ENCODE data around the gene ANKRD55. TPM values are rescaled to one million over a fixed set of nuclear protein-coding genes. Genes with fewer than 3 reads are reported as not detected.
"Not testable (repeated sequence)": the region's sequence is repeated elsewhere in the genome, so short reads cannot be mapped to it uniquely, and the experiment has no call there.

Gene ANKRD55
- total RNA-seq, 1 experiment from 2014 or later: 0.27 TPM

- H3K27me3 Mint-ChIP-seq (ENCODE audit: insufficient read depth, unreplicated experiment): no peaks in the 10 kb centered on the region
- no peaks in the 10 kb centered on the region for H3K27me3 ChIP-seq (replicated peaks; ENCODE audit: control insufficient read depth, insufficient read depth, low read length)
- CTCF ChIA-PET: no interaction called here
- intact Hi-C loops (cut with micrococcal nuclease; ENCODE audit: unreplicated experiment): loop anchor here (5.0 kb wide), 1 partner anchor 117 kb away; no protein-coding TSS in a partner anchor
- H3K36me3 ChIP-seq (ENCODE audit: control insufficient read depth, insufficient read depth, low read length): no peaks in the 10 kb centered on the region
- no TSS peak for BruUV-seq (replicated peaks)
- POLR2A ChIA-PET: no interaction called here
- no peak for DNase-seq
- H3K4me1 Mint-ChIP-seq (ENCODE audit: low read depth, unreplicated experiment): peaks cover 45% of the 10 kb centered on the region
- H3K9me3 ChIP-seq: no peaks in the 10 kb centered on the region
- H3K27ac Mint-ChIP-seq (ENCODE audit: unreplicated experiment): no peak overlapping the region
- peaks cover 30% of the 10 kb centered on the region for H3K36me3 Mint-ChIP-seq (ENCODE audit: insufficient read depth, unreplicated experiment)
- no peak overlapping the region for H3K4me3 Mint-ChIP-seq (ENCODE audit: unreplicated experiment)
- peaks cover 15% of the 10 kb centered on the region for H3K9me3 Mint-ChIP-seq (ENCODE audit: unreplicated experiment)
- peaks cover 47% of the 10 kb centered on the region for H3K4me1 ChIP-seq
- no peak overlapping the region for H3K4me3 ChIP-seq (ENCODE audit: low read depth, low read length)
- TF ChIP-seq CTCF (IDR thresholded peaks at IDR 0.05; ENCODE audit: insufficient read depth in 1 of 2, low read depth in 1 of 2, low read length in 1 of 2, severe bottlenecking in 1 of 2, unreplicated experiment in 1 of 2): no peak
Measured at GRCh38 chr5:56085193-56085592, 147.9 kb downstream of the ANKRD55 start.

- DNase-seq: no peak
Measured at GRCh38 chr5:56083286-56083854, 149.8 kb downstream of the ANKRD55 start.

GRCh38 chr5:56081053-56081642 lies 152.0 kb downstream of the ANKRD55 start:
- POLR2A ChIA-PET; H3K27me3 Mint-ChIP-seq (ENCODE audit: insufficient read depth, unreplicated experiment); H3K9me3 ChIP-seq; BruUV-seq (replicated peaks); intact Hi-C loops (cut with micrococcal nuclease; ENCODE audit: unreplicated experiment); H3K36me3 ChIP-seq (ENCODE audit: control insufficient read depth, insufficient read depth, low read length); H3K4me3 ChIP-seq (ENCODE audit: low read depth, low read length); H3K27me3 ChIP-seq (replicated peaks; ENCODE audit: control insufficient read depth, insufficient read depth, low read length); DNase-seq; H3K4me3 Mint-ChIP-seq (ENCODE audit: unreplicated experiment); CTCF ChIA-PET: not testable (repeated sequence)
- Mint-ChIP-seq H3K4me1 (ENCODE audit: low read depth, unreplicated experiment) (peaks cover 53% of the 10 kb centered on the region), H3K36me3 (ENCODE audit: insufficient read depth, unreplicated experiment) (peaks cover 20% of the 10 kb centered on the region), H3K27ac (ENCODE audit: unreplicated experiment) (peak overlapping the region; percentile 61), H3K9me3 (ENCODE audit: unreplicated experiment) (peaks cover 15% of the 10 kb centered on the region)
- peaks cover 40% of the 10 kb centered on the region for H3K4me1 ChIP-seq

More at GRCh38 chr5:56083286-56083854, 149.8 kb downstream of the ANKRD55 start:
- no peak overlapping the region for H3K4me3 Mint-ChIP-seq (ENCODE audit: unreplicated experiment)
- H3K9me3 Mint-ChIP-seq (ENCODE audit: unreplicated experiment): peaks cover 15% of the 10 kb centered on the region
- H3K27me3 Mint-ChIP-seq (ENCODE audit: insufficient read depth, unreplicated experiment): no peaks in the 10 kb centered on the region
- no peaks in the 10 kb centered on the region for H3K9me3 ChIP-seq
- H3K4me3 ChIP-seq (ENCODE audit: low read depth, low read length): no peak overlapping the region
- POLR2A ChIA-PET: no interaction called here
- H3K4me1 ChIP-seq: peaks cover 35% of the 10 kb centered on the region
- no TSS peak for BruUV-seq (replicated peaks)
- no peak for TF ChIP-seq CTCF (IDR thresholded peaks at IDR 0.05; ENCODE audit: insufficient read depth in 1 of 2, low read depth in 1 of 2, low read length in 1 of 2, severe bottlenecking in 1 of 2, unreplicated experiment in 1 of 2)
- CTCF ChIA-PET: no interaction called here
- H3K27me3 ChIP-seq (replicated peaks; ENCODE audit: control insufficient read depth, insufficient read depth, low read length): no peaks in the 10 kb centered on the region
- H3K36me3 Mint-ChIP-seq (ENCODE audit: insufficient read depth, unreplicated experiment): peaks cover 20% of the 10 kb centered on the region
- H3K4me1 Mint-ChIP-seq (ENCODE audit: low read depth, unreplicated experiment): peaks cover 44% of the 10 kb centered on the region
- no peaks in the 10 kb centered on the region for H3K36me3 ChIP-seq (ENCODE audit: control insufficient read depth, insufficient read depth, low read length)
- intact Hi-C loops (cut with micrococcal nuclease; ENCODE audit: unreplicated experiment): no loop called here
- no peak overlapping the region for H3K27ac Mint-ChIP-seq (ENCODE audit: unreplicated experiment)

Measured in Caco-2 (cell line).